MM.1S (cell line): Measurements from ENCODE around the gene IL23R.

Source experiments
- DNase-seq: peaks from one replicate; pipeline ENCODE4 v3.0.0-alpha.2; 2015
- H2AFZ ChIP-seq: fragments of 300-600 bp; sonication (generic); 2 replicates; pipeline ENCODE4 v1.6.0; 2016; ENCODE audit warnings: antibody characterized with exemption, low read length
- H3F3A ChIP-seq: fragments of 300-600 bp; sonication (generic); 2 replicates; pipeline ENCODE4 v1.6.1; 2016; ENCODE audit warnings: mild to moderate bottlenecking, antibody characterized with exemption, low read length, moderate library complexity, mixed read lengths; ENCODE audit not compliant: insufficient read depth
- H3K27ac ChIP-seq: fragments of 300-600 bp; sonication (generic); 2 replicates; pipeline ENCODE4 v1.5.1; 2016; ENCODE audit warnings: mild to moderate bottlenecking, low read length
- H3K27me3 ChIP-seq: fragments of 300-600 bp; sonication (generic); replicated peaks from 2 replicates; pipeline ENCODE4 v1.6.0; 2016; ENCODE audit warnings: low read length; ENCODE audit not compliant: insufficient read depth
- H3K36me3 ChIP-seq: fragments of 300-600 bp; sonication (generic); replicated peaks from 2 replicates; pipeline ENCODE4 v1.6.1; 2016; ENCODE audit warnings: mild to moderate bottlenecking, low read length, mixed read lengths; ENCODE audit not compliant: insufficient read depth
- H3K4me1 ChIP-seq: fragments of 300-600 bp; sonication (generic); 2 replicates; pipeline ENCODE4 v1.6.1; 2016; ENCODE audit warnings: low read length, mixed read lengths
- H3K4me2 ChIP-seq: fragments of 300-600 bp; sonication (generic); 2 replicates; pipeline ENCODE4 v1.6.0; 2016; ENCODE audit warnings: low read depth, low read length
- H3K4me3 ChIP-seq: fragments of 300-600 bp; sonication (generic); 2 replicates; pipeline ENCODE4 v1.5.1; 2016; ENCODE audit warnings: low read length, mixed read lengths
- H3K79me2 ChIP-seq: fragments of 300-600 bp; sonication (generic); 2 replicates; pipeline ENCODE4 v1.6.1; 2016; ENCODE audit warnings: mixed run types, low read length, mixed read lengths
- H3K9ac ChIP-seq: fragments of 300-600 bp; sonication (generic); 2 replicates; pipeline ENCODE4 v1.6.1; 2016; ENCODE audit warnings: low read length, mixed read lengths
- H3K9me2 ChIP-seq: fragments of 300-600 bp; sonication (generic); replicated peaks from 2 replicates; pipeline ENCODE4 v1.6.1; 2016; ENCODE audit warnings: mild to moderate bottlenecking, low read length, mixed read lengths; ENCODE audit not compliant: insufficient read depth
- H3K9me3 ChIP-seq: fragments of 300-600 bp; sonication (generic); replicated peaks from 2 replicates; pipeline ENCODE4 v1.6.1; 2016; ENCODE audit warnings: mild to moderate bottlenecking, low read length, mixed read lengths; ENCODE audit not compliant: insufficient read depth
- H4K20me1 ChIP-seq: fragments of 300-600 bp; sonication (generic); 2 replicates; pipeline ENCODE4 v1.6.1; 2016; ENCODE audit warnings: mild to moderate bottlenecking, low read length, moderate library complexity, mixed read lengths; ENCODE audit not compliant: insufficient read depth
- EZH2 ChIP-seq: fragments of 300-600 bp; sonication (generic); optimal IDR thresholded peaks from 2 replicates; pipeline ENCODE3; 2017; ENCODE audit warnings: low read depth, mild to moderate bottlenecking, antibody characterized with exemption, low read length, mixed read lengths
- EZH2phosphoT487 ChIP-seq: fragments of 300-600 bp; sonication (generic); IDR thresholded peaks from 2 replicates; pipeline ENCODE4 v1.6.1; 2018; ENCODE audit warnings: antibody characterized with exemption, low read length
- TF ChIP-seq, protein P1 (sequence below): fragments of 300-600 bp; sonication (generic); IDR thresholded peaks from 2 replicates; pipeline ENCODE4 v1.5.1; 2016; ENCODE audit warnings: antibody characterized with exemption, low read length, mixed read lengths

IL23R gene

DNA sequence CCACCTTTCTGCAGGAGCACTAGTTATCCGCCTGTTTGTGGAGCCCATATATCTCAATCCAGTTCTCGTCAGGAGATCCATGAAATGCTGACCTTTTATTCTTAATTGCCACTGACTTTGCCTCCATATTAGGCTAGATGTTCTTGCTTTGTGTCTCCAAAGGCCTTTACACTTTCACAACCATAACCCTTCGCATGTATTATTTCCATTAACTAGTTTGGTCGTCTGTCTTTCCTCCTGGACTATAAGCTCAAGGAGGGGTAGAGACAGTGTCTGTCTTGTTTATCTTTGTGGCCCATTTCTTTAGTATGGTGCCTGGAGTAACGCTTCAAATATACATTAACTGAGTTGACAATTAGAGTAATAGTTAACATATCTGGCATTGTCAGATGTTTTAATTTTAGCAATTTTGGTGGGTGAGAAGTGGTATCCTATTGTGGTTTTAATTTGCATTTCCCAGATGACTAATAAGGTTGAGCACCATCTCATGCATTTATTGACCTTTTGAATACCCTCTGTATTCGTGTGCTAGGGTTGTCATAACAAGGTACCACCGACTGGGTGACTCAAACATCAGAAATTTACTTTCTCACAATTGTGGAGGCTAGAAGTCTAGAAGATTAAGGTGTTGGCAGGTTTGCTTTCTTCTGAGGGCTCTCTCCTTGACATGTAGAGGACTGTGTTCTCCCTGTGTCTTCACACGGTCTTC, 119.7 kb downstream of the IL23R start:
- no peaks in the 10 kb centered on the region for H3K79me2 ChIP-seq
- H4K20me1 ChIP-seq = no peaks in the 10 kb centered on the region
- no peak overlapping the region for H3K4me3 ChIP-seq
- no peaks in the 10 kb centered on the region for H3F3A ChIP-seq
- H2AFZ ChIP-seq = no peak overlapping the region
- no peaks in the 10 kb centered on the region for H3K27me3 ChIP-seq
- no peaks in the 10 kb centered on the region for H3K9me2 ChIP-seq
- H3K4me1 ChIP-seq = no peaks in the 10 kb centered on the region
- no peak overlapping the region for H3K9ac ChIP-seq
- DNase-seq = no peak
- H3K27ac ChIP-seq = no peak overlapping the region
- H3K9me3 ChIP-seq = no peaks in the 10 kb centered on the region
- no peak overlapping the region for H3K4me2 ChIP-seq
- H3K36me3 ChIP-seq = no peaks in the 10 kb centered on the region
- TF ChIP-seq EZH2phosphoT487 = no peak

DNA sequence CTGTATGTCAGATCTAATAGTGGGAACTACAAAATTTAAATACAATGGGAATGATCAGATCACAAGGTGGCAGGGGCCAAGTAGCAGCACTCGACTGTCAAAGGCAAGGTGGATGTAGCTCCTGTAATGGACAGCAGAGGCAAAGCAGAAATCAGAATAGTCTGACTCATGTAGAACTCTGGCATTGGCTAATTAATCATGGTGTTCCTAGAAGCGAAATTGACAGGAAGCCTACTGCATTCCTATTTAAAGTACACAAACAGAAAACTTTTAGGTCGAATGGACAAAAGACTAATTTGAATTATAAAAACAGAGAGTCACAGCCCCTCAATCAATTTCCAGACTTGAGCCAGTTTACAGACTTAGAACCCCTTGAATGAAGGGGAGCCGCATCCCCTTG, 124.0 kb downstream of the IL23R start:
- H3K27me3 ChIP-seq = no peaks in the 10 kb centered on the region
- H3K4me1 ChIP-seq = no peaks in the 10 kb centered on the region
- H3K9ac ChIP-seq = no peak overlapping the region
- no peaks in the 10 kb centered on the region for H3K36me3 ChIP-seq
- no peak overlapping the region for H3K4me3 ChIP-seq
- no peak overlapping the region for H2AFZ ChIP-seq
- H3F3A ChIP-seq = no peaks in the 10 kb centered on the region
- TF ChIP-seq, protein P1, sequence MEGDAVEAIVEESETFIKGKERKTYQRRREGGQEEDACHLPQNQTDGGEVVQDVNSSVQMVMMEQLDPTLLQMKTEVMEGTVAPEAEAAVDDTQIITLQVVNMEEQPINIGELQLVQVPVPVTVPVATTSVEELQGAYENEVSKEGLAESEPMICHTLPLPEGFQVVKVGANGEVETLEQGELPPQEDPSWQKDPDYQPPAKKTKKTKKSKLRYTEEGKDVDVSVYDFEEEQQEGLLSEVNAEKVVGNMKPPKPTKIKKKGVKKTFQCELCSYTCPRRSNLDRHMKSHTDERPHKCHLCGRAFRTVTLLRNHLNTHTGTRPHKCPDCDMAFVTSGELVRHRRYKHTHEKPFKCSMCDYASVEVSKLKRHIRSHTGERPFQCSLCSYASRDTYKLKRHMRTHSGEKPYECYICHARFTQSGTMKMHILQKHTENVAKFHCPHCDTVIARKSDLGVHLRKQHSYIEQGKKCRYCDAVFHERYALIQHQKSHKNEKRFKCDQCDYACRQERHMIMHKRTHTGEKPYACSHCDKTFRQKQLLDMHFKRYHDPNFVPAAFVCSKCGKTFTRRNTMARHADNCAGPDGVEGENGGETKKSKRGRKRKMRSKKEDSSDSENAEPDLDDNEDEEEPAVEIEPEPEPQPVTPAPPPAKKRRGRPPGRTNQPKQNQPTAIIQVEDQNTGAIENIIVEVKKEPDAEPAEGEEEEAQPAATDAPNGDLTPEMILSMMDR = no peak
- no peak for TF ChIP-seq EZH2
- no peak for TF ChIP-seq EZH2phosphoT487
- H3K9me2 ChIP-seq = no peaks in the 10 kb centered on the region
- DNase-seq = no peak
- no peak overlapping the region for H3K27ac ChIP-seq
- H4K20me1 ChIP-seq = no peaks in the 10 kb centered on the region
- no peaks in the 10 kb centered on the region for H3K79me2 ChIP-seq
- H3K4me2 ChIP-seq = no peak overlapping the region
- H3K9me3 ChIP-seq = no peaks in the 10 kb centered on the region

DNA sequence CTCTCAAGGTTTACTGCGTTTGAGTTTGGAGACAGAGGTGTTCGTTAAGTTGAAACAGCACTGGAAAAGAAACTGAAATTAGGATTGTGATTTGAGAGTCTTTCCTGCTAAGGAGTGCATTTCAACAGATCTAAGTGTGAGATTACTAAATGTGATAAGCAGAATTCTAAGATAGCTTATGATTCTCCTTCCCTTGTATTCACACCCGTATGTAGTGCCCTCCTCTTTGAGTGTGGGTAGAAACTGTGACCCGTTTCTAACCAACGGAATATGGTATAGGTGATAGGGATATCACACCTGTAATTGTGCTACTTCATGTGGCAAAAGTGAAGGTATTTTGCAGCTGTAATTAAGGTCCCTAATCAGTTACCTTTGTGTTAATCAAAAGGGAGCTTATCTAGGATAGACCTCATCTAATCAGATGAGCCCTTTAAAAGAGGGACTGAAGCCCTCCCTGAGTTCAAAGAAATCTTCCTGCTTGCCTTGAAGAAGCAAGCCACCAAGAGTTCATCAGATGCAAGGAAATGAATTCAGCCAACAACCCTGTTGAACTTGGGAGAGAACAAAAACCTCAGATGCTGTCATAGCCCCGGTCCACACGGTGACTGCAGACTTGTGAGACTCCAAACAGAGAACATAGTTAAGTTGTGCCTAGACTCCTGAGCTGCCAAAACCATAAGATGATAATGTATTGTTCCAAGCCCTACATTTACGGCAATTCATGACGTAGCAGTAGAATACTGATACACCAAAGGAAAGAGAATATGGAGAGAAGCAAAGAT, 128.8 kb downstream of the IL23R start:
- Histone ChIP-seq H3K9me2 (no peaks in the 10 kb centered on the region), H4K20me1 (no peaks in the 10 kb centered on the region), H3K79me2 (no peaks in the 10 kb centered on the region), H3K27ac (no peak overlapping the region), H3K27me3 (no peaks in the 10 kb centered on the region), H3K4me1 (no peaks in the 10 kb centered on the region), H3K4me2 (no peak overlapping the region), H2AFZ (no peak overlapping the region), H3K4me3 (no peak overlapping the region), H3K9me3 (no peaks in the 10 kb centered on the region), H3F3A (no peaks in the 10 kb centered on the region), H3K9ac (no peak overlapping the region), H3K36me3 (no peaks in the 10 kb centered on the region)
- TF ChIP-seq EZH2phosphoT487 (no peak), EZH2 (no peak)
- TF ChIP-seq, protein P1 = no peak
- DNase-seq = no peak

DNA sequence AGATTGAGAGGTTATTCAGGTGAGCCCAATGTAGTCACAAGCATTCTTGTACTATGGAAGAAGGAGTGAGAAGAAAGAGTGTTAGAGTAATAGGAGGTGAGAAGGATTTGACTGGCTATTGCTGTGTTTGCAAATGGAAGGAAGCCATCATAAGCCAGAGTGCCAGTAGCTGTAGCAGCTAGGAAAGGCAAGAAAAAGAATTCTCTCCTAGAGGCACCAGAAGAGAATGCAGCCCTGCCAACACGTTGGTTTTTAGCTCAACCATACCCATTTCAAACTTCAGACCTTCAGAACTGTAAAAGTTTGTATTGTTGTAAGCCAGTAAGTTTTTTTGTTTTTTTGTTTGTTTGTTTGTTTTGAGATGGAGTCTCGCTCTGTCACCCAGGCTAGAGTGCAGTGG, 132.5 kb downstream of the IL23R start:
- Histone ChIP-seq H3K4me1 (no peaks in the 10 kb centered on the region), H3K27me3 (no peaks in the 10 kb centered on the region), H4K20me1 (no peaks in the 10 kb centered on the region), H3F3A (no peaks in the 10 kb centered on the region), H2AFZ (no peak overlapping the region), H3K27ac (no peak overlapping the region), H3K9ac (no peak overlapping the region), H3K4me2 (no peak overlapping the region), H3K79me2 (no peaks in the 10 kb centered on the region), H3K9me3 (no peaks in the 10 kb centered on the region), H3K4me3 (no peak overlapping the region), H3K36me3 (no peaks in the 10 kb centered on the region), H3K9me2 (no peaks in the 10 kb centered on the region)
- no peak for DNase-seq
- TF ChIP-seq EZH2phosphoT487 (no peak), EZH2 (no peak)
- TF ChIP-seq, protein P1 = no peak
